Endothelial cell (in vitro differentiated cells): ENCODE results near the gene TRIM67. TPM values are rescaled to one million over a fixed set of nuclear protein-coding genes. Genes with fewer than 3 reads are reported as not detected.

Experiments
- DNase-seq: peaks from one replicate; pipeline ENCODE4 v3.0.0; 2021; ENCODE audit warnings: low spot score
- H3K27ac Mint-ChIP-seq: one replicate; pipeline ENCODE4 v1.8.0; 2021; ENCODE audit warnings: mixed read lengths, inconsistent platforms; ENCODE audit not compliant: unreplicated experiment
- H3K27me3 Mint-ChIP-seq: one replicate; pipeline ENCODE4 v1.8.0; 2021; ENCODE audit warnings: mild to moderate bottlenecking, moderate library complexity, mixed read lengths, inconsistent platforms; ENCODE audit not compliant: unreplicated experiment
- H3K36me3 Mint-ChIP-seq: one replicate; pipeline ENCODE4 v1.8.0; 2021; ENCODE audit warnings: mild to moderate bottlenecking, low read depth, mixed read lengths, inconsistent platforms; ENCODE audit not compliant: unreplicated experiment
- H3K4me1 Mint-ChIP-seq: one replicate; pipeline ENCODE4 v1.8.0; 2021; ENCODE audit warnings: mild to moderate bottlenecking, mixed read lengths, inconsistent platforms; ENCODE audit not compliant: unreplicated experiment
- H3K4me3 Mint-ChIP-seq: one replicate; pipeline ENCODE4 v1.8.0; 2021; ENCODE audit warnings: mild to moderate bottlenecking, mixed read lengths, inconsistent platforms; ENCODE audit not compliant: unreplicated experiment
- H3K9me3 Mint-ChIP-seq: one replicate; pipeline ENCODE4 v1.8.0; 2021; ENCODE audit warnings: mixed read lengths, inconsistent platforms; ENCODE audit not compliant: unreplicated experiment
- CTCF ChIP-seq: fragments of 200-600 bp; sonication (generic); IDR thresholded peaks from one replicate; pipeline ENCODE4 v1.5.0; 2021; ENCODE audit warnings: antibody characterized with exemption; ENCODE audit not compliant: unreplicated experiment
- total RNA-seq: library from RNA; stranded (reverse); fragmentation: NEBNext Ultra II Directional; extraction: Animal tissue kit (Norgen Biotek cat#: 25700); gene quantifications from one replicate; pipeline ENCODE4 v1.2.1, GENCODE V29; 2021; ENCODE audit not compliant: unreplicated experiment

Gene TRIM67
- total RNA-seq, 1 donor from 2014 or later, result 0.26 TPM

GRCh38 chr1:231181271-231181670 lies 19.4 kb downstream of the TRIM67 start:
- no peak overlapping the region for H3K27ac Mint-ChIP-seq
- H3K9me3 Mint-ChIP-seq, result no peaks in the 10 kb centered on the region
- no peak for DNase-seq
- H3K4me3 Mint-ChIP-seq, result no peak overlapping the region
- no peak for TF ChIP-seq CTCF
- H3K27me3 Mint-ChIP-seq, result peaks cover 1% of the 10 kb centered on the region
- H3K4me1 Mint-ChIP-seq, result no peaks in the 10 kb centered on the region
- H3K36me3 Mint-ChIP-seq, result no peaks in the 10 kb centered on the region

GRCh38 chr1:231182317-231182716 lies 20.5 kb downstream of the TRIM67 start:
- peaks cover 1% of the 10 kb centered on the region for H3K27me3 Mint-ChIP-seq
- no peak for TF ChIP-seq CTCF
- no peaks in the 10 kb centered on the region for H3K9me3 Mint-ChIP-seq
- no peak overlapping the region for H3K27ac Mint-ChIP-seq
- no peaks in the 10 kb centered on the region for H3K4me1 Mint-ChIP-seq
- DNase-seq, result no peak
- no peak overlapping the region for H3K4me3 Mint-ChIP-seq
- H3K36me3 Mint-ChIP-seq, result no peaks in the 10 kb centered on the region

- no peak for DNase-seq
- TF ChIP-seq CTCF, result no peak
- Mint-ChIP-seq H3K9me3 (no peaks in the 10 kb centered on the region), H3K27me3 (peaks cover 1% of the 10 kb centered on the region), H3K27ac (no peak overlapping the region), H3K4me1 (no peaks in the 10 kb centered on the region), H3K36me3 (no peaks in the 10 kb centered on the region), H3K4me3 (no peak overlapping the region)
Measured at GRCh38 chr1:231183639-231184590, 22.1 kb downstream of the TRIM67 start.

- Mint-ChIP-seq H3K4me1 (no peaks in the 10 kb centered on the region), H3K4me3 (no peak overlapping the region), H3K27ac (no peak overlapping the region), H3K27me3 (peaks cover 1% of the 10 kb centered on the region), H3K36me3 (no peaks in the 10 kb centered on the region), H3K9me3 (no peaks in the 10 kb centered on the region)
- no peak for DNase-seq
- no peak for TF ChIP-seq CTCF
Measured at GRCh38 chr1:231184891-231185290, 23.0 kb downstream of the TRIM67 start.

GRCh38 chr1:231185391-231185790 lies 23.5 kb downstream of the TRIM67 start:
- no peak for DNase-seq
- no peak for TF ChIP-seq CTCF
- Mint-ChIP-seq H3K9me3 (no peaks in the 10 kb centered on the region), H3K4me1 (no peaks in the 10 kb centered on the region), H3K27ac (no peak overlapping the region), H3K36me3 (no peaks in the 10 kb centered on the region), H3K27me3 (peaks cover 1% of the 10 kb centered on the region), H3K4me3 (no peak overlapping the region)
